A549 (cell line): Measurements from ENCODE around the gene EMD. TPM values are rescaled to one million over a fixed set of nuclear protein-coding genes. Genes with fewer than 3 reads are reported as not detected.

ENCODE experiments used
- ATAC-seq, 2 experiments: fragments of 200-7000 bp in 1 of 2; fragments of >200 bp in 1 of 2; cut with Nextera tagmentation in 1 of 2; cut with Tn5 transposase in 1 of 2; 3 replicates each; pipeline versions ENCODE4 v1.8.0 to v1.9.1; 2018 to 2020; ENCODE audit warnings: mild to moderate bottlenecking in 1 of 2, moderate library complexity in 1 of 2
- CTCF ChIA-PET: fragments of 300-600 bp; sonication (Branson Sonifier 250); formaldehyde crosslinking; extraction: SDS; loops from one replicate; lab custom pipeline; 2021; ENCODE audit warnings: antibody characterized with exemption, inconsistent platforms; lab: Yijun Ruan, JAX
- POLR2A ChIA-PET: fragments of 350-600 bp; formaldehyde crosslinking; extraction: SDS; loops from one replicate; lab custom pipeline; 2021; ENCODE audit warnings: antibody characterized with exemption, inconsistent platforms; lab: Yijun Ruan, JAX
- DNase-seq, 2 experiments: peaks; one replicate each; pipeline versions ENCODE4 v3.0.0 to v3.0.0-alpha.2; 2011 to 2016; ENCODE audit warnings: low read depth in 1 of 2, low spot score in 1 of 2
- FAIRE-seq: peaks from 2 replicates; lab custom pipeline; 2011; peaks lifted over from hg19 to GRCh38; lab: Jason Lieb, UNC
- H3K27ac ChIP-seq, 2 experiments: fragments of >200 bp; sonication (Bioruptor Twin); formaldehyde crosslinking; 3 replicates each; pipeline ENCODE4 v1.5.1; 2016 to 2017
- H3K4me1 ChIP-seq: fragments of >200 bp; sonication (Bioruptor Twin); formaldehyde crosslinking; 3 replicates; pipeline ENCODE4 v1.6.1; 2016
- H3K4me2 ChIP-seq: fragments of >200 bp; sonication (Bioruptor Twin); formaldehyde crosslinking; 3 replicates; pipeline ENCODE4 v1.6.1; 2016
- H3K4me3 ChIP-seq: fragments of >200 bp; sonication (Bioruptor Twin); formaldehyde crosslinking; 3 replicates; pipeline ENCODE4 v1.5.1; 2016
- H3K9me3 ChIP-seq: fragments of >200 bp; sonication (Bioruptor Twin); formaldehyde crosslinking; 3 replicates; pipeline ENCODE4 v1.6.1; 2016
- BHLHE40 ChIP-seq: IDR thresholded peaks from 2 replicates; pipeline ENCODE4 v1.6.1; 2012; ENCODE audit warnings: low read depth, low read length, inconsistent platforms
- CBX8 ChIP-seq: fragments of 200-600 bp; sonication (generic); IDR thresholded peaks from 2 replicates; pipeline ENCODE4 v1.6.1; 2016
- CHD4 ChIP-seq: fragments of 200-600 bp; sonication (generic); IDR thresholded peaks from 2 replicates; pipeline ENCODE4 v1.6.1; 2016; ENCODE audit warnings: antibody characterized with exemption, mild to moderate bottlenecking, borderline replicate concordance
- GATA3 ChIP-seq: IDR thresholded peaks from 2 replicates; pipeline ENCODE4 v1.6.1; 2012; ENCODE audit warnings: borderline replicate concordance
- HEYL ChIP-seq: fragments of 250-450 bp; sonication (Bioruptor Pico); IDR thresholded peaks from 2 replicates; pipeline ENCODE4 v1.8.0; 2021; ENCODE audit warnings: mild to moderate bottlenecking, moderate library complexity
- MAZ ChIP-seq: fragments of 150-350 bp; IDR thresholded peaks from 2 replicates; pipeline ENCODE4 v1.6.1; 2014; ENCODE audit warnings: antibody characterized with exemption, low read depth, low read length, borderline replicate concordance
- MYC ChIP-seq: IDR thresholded peaks from 2 replicates; pipeline ENCODE4 v1.6.1; 2012; ENCODE audit warnings: mild to moderate bottlenecking, inconsistent platforms, low read length, improper control_type of control experiment, borderline replicate concordance
- NFE2L2 ChIP-seq: fragments of 150-350 bp; conservative IDR thresholded peaks from 2 replicates; pipeline ENCODE4 v1.6.1; 2014; ENCODE audit warnings: low read length
- POLR2A ChIP-seq: IDR thresholded peaks from 2 replicates; pipeline ENCODE4 v1.6.1; 2012; ENCODE audit warnings: mild to moderate bottlenecking, low read length
- RARB ChIP-seq: fragments of 250-450 bp; sonication (Bioruptor Pico); IDR thresholded peaks from 2 replicates; pipeline ENCODE4 v1.8.0; 2021; ENCODE audit warnings: mild to moderate bottlenecking, moderate library complexity
- RNF2 ChIP-seq: fragments of 200-600 bp; sonication (generic); IDR thresholded peaks from 2 replicates; pipeline ENCODE4 v1.6.1; 2016; ENCODE audit warnings: low read depth, mild to moderate bottlenecking, antibody characterized with exemption, moderate library complexity, borderline replicate concordance
- SREBF2 ChIP-seq: fragments of 450-650 bp; IDR thresholded peaks from 2 replicates; pipeline ENCODE4 v1.6.1; 2014; ENCODE audit warnings: mild to moderate bottlenecking, moderate library complexity
- TFCP2L1 ChIP-seq: fragments of 250-450 bp; sonication (Bioruptor Pico); IDR thresholded peaks from 2 replicates; pipeline ENCODE4 v1.5.0; 2021; ENCODE audit warnings: mild to moderate bottlenecking
- ZFP36 ChIP-seq: fragments of 450-650 bp; IDR thresholded peaks from 2 replicates; pipeline ENCODE4 v1.6.1; 2014; ENCODE audit warnings: borderline replicate concordance; ENCODE audit not compliant: partially characterized antibody
- WGBS: methylation state at CpG from one replicate; pipeline ENCODE4 v1.1.6; 2017; ENCODE audit errors: missing lambda C conversion rate; 5-methylcytosine and 5-hydroxymethylcytosine counted together
- polyA plus RNA-seq, 4 experiments: library from polyadenylated mRNA; depleted of rRNA in 3 of 4; stranded (reverse); fragments of >200 nt; fragmentation: RNase III in 1 of 4; extraction: RNeasy Plus Mini Kit Qiagen cat#74134 plus additional on column Dnase treatment in 1 of 4; gene quantifications; 2 replicates in 3 of 4; 3 replicates in 1 of 4; pipeline ENCODE4 v1.2.3, GENCODE V29; 2011 to 2017
- TF ChIP-seq, protein P1 (sequence below): fragments of >200 bp; sonication (Bioruptor Twin); formaldehyde crosslinking; IDR thresholded peaks from 2 replicates; pipeline ENCODE4 v1.6.1; 2016
- TF ChIP-seq, protein P2 (sequence below): fragments of 250-450 bp; sonication (Bioruptor Pico); IDR thresholded peaks from 2 replicates; pipeline ENCODE4 v1.5.0; 2020; ENCODE audit warnings: low read depth, mild to moderate bottlenecking, moderate library complexity
- TF ChIP-seq, protein P3 (sequence below): fragments of 250-450 bp; sonication (Bioruptor Pico); IDR thresholded peaks from 2 replicates; pipeline ENCODE4 v1.5.0; 2021; ENCODE audit warnings: mild to moderate bottlenecking, moderate library complexity, borderline replicate concordance
- TF ChIP-seq, protein P4 (sequence below): IDR thresholded peaks from 2 replicates; pipeline ENCODE4 v1.6.1; 2012
- TF ChIP-seq, protein P5 (sequence below): IDR thresholded peaks from 2 replicates; pipeline ENCODE4 v1.6.1; 2012; ENCODE audit warnings: low read depth, borderline replicate concordance
- TF ChIP-seq, protein P6 (sequence below): IDR thresholded peaks from 2 replicates; pipeline ENCODE4 v1.6.1; 2012

EMD gene
- polyA plus RNA-seq, 2 of the 4 experiments (the other 2 are of a cell fraction) = 34.6 to 126 TPM

DNA sequence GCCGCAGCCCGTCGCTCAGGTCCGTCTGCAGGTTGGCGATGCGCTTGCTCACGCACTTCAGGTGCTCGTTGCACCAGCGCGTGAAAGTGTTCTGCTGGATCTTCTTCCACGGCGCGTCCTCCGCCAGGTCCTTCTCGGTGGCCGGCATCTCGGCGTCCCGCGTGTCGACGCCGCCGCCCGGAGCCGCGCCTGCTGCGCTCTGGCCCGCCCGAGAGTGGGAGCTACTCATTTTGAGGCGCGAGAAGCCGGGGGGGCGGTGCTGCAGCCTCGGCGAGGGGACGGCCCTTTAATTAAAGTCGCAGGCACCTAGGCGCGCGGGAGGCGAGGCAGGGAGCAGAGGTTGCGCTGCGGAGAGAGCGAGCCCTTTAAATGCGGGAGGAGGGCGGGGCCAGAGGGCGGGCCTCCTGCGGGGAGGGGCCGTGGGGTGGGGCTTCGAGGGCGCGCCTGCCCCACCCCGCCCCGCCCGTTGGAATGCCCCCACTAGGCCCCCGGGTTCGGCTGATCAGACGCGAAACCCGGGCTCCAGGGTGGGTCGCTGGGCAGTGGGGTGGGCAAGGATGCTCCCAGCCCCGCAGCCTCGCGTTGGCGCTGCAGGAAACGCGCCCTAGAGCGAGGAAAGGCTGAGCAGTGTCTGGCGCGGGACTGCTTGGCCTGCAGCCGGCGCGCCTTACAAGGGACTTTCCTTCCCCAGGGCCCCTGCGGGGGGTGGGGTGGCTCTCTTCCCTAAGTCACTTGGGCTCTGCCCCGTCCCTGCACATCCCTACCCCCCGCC, 7.9 kb upstream of the EMD start (continued):
- TF ChIP-seq TFCP2L1 (CRISPR knock-in tag) (0 out of 2 replicates have a peak, but pooled peaks have one; percentile 33), ZFP36 (no peak), BHLHE40 (no peak), HEYL (CRISPR knock-in tag) (no peak), MYC (no peak), MAZ (peak; percentile 90; the same call in 1 of the 2 replicates), GATA3 (peak; percentile 39; the same call in 1 of the 2 replicates)
- TF ChIP-seq, protein P1, sequence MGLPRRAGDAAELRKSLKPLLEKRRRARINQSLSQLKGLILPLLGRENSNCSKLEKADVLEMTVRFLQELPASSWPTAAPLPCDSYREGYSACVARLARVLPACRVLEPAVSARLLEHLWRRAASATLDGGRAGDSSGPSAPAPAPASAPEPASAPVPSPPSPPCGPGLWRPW = no peak
- TF ChIP-seq, protein P2, sequence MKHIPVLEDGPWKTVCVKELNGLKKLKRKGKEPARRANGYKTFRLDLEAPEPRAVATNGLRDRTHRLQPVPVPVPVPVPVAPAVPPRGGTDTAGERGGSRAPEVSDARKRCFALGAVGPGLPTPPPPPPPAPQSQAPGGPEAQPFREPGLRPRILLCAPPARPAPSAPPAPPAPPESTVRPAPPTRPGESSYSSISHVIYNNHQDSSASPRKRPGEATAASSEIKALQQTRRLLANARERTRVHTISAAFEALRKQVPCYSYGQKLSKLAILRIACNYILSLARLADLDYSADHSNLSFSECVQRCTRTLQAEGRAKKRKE (CRISPR knock-in tag) = no peak
- TF ChIP-seq, protein P3, sequence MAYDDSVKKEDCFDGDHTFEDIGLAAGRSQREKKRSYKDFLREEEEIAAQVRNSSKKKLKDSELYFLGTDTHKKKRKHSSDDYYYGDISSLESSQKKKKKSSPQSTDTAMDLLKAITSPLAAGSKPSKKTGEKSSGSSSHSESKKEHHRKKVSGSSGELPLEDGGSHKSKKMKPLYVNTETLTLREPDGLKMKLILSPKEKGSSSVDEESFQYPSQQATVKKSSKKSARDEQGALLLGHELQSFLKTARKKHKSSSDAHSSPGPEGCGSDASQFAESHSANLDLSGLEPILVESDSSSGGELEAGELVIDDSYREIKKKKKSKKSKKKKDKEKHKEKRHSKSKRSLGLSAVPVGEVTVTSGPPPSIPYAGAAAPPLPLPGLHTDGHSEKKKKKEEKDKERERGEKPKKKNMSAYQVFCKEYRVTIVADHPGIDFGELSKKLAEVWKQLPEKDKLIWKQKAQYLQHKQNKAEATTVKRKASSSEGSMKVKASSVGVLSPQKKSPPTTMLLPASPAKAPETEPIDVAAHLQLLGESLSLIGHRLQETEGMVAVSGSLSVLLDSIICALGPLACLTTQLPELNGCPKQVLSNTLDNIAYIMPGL (CRISPR knock-in tag) = no peak

DNA sequence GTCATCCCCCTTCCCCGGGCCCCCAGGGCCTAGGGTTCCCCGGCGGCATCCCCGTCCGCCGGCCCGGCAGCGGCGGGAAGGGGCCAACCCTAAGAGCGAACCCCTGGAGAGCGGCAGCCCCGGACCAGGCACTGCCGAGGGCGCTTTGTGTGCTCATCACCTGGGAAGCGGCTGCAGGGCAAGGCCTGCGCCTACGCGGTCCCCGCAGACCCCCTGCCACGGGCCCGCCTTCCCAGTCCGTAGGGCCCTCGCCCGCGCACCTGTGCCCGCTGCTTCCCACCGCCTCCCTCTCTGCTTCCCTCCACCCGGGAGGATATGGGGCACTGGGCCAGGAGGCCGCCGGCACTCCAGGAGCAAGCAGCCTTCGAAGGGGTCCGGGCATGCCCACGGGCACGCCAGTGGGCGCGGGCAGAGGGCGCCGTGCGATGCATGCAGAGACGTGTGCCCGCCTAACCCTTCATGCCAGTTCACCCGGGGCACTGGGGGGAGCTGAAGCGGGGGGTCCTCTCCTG, 7.2 kb upstream of the EMD start:
- CTCF ChIA-PET = no interaction called here
- Histone ChIP-seq H3K27ac (peak overlapping the region; percentile 86 to 100), H3K9me3 (no peaks in the 10 kb centered on the region), H3K4me2 (peak overlapping the region; percentile 99), H3K4me1 (peaks cover 39% of the 10 kb centered on the region), H3K4me3 (peak overlapping the region; percentile 98)
- WGBS = 0% methylated on average over 1 of the region's 43 CpGs
- FAIRE-seq (no peak), ATAC-seq (peak; percentile 2 to 7; a peak in 5 of 6 replicates), DNase-seq (no peak)
- POLR2A ChIA-PET = no interaction called here
- TF ChIP-seq RNF2 (peak; percentile 83; the same call in 1 of the 2 replicates), RARB (no peak), CHD4 (no peak)
- TF ChIP-seq, protein P4, sequence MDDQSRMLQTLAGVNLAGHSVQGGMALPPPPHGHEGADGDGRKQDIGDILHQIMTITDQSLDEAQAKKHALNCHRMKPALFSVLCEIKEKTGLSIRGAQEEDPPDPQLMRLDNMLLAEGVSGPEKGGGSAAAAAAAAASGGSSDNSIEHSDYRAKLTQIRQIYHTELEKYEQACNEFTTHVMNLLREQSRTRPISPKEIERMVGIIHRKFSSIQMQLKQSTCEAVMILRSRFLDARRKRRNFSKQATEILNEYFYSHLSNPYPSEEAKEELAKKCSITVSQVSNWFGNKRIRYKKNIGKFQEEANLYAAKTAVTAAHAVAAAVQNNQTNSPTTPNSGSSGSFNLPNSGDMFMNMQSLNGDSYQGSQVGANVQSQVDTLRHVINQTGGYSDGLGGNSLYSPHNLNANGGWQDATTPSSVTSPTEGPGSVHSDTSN = no peak
- TF ChIP-seq, protein P5, sequence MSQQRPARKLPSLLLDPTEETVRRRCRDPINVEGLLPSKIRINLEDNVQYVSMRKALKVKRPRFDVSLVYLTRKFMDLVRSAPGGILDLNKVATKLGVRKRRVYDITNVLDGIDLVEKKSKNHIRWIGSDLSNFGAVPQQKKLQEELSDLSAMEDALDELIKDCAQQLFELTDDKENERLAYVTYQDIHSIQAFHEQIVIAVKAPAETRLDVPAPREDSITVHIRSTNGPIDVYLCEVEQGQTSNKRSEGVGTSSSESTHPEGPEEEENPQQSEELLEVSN = peak; percentile 31; the same call in 1 of the 2 replicates
- TF ChIP-seq, protein P6, sequence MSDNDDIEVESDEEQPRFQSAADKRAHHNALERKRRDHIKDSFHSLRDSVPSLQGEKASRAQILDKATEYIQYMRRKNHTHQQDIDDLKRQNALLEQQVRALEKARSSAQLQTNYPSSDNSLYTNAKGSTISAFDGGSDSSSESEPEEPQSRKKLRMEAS = peak; percentile 50

DNA sequence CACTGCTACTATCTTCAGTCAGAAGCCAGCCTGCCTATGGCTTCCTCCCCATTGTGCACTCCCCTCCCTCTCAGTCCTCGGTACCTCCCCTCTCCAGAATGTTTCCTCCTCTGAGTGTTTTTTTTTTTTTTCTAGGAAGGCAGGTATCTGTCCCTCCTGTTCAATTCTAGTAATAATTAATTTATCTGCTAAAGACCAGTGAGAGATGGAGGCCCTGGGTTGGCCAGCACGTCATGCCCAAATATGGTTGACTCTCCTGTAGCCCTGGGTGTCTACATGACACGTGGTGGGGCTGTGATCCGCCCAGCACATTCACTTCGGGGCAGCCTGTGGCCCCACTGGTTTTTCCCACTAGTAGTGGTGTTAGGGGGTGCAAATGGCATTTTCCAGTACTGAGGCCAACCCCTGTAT, 6.5 kb upstream of the EMD start:
- DNase-seq (peak; percentile 27 to 76), FAIRE-seq (no peak), ATAC-seq (peak in 1 of 2 experiments; percentile 17; a peak in 3 of 6 replicates)
- WGBS = 33% methylated on average over 5 of the region's 5 CpGs
- no peak overlapping the region; the same call in 2 of the 3 replicates for H3K4me3 ChIP-seq
- H3K9me3 ChIP-seq = no peaks in the 10 kb centered on the region
- ChIA-PET POLR2A (interaction anchor here (0.8 to 1.7 kb wide), 4 partner anchors 11 to 154 kb away, joined by 3 to 17 read pairs (median 4); partner anchors contain the start of genes RPL10 and TAFAZZIN), CTCF (interaction anchor here (0.6 to 3.8 kb wide), 30 partner anchors 7 to 393 kb away, joined by 3 to 49 read pairs (median 6); partner anchors contain the start of genes DNASE1L1, FAM3A, IKBKG and RPL10)
- no peak for TF ChIP-seq CBX8
- TF ChIP-seq SREBF2 = no peak
- TF ChIP-seq NFE2L2 = no peak
- TF ChIP-seq, protein P6 = peak; percentile 47
- no peak for TF ChIP-seq RNF2
- TF ChIP-seq POLR2A = no peak
- peak overlapping the region; percentile 86 to 100 for H3K27ac ChIP-seq
- peaks cover 35% of the 10 kb centered on the region for H3K4me1 ChIP-seq
- peak overlapping the region; percentile 99 for H3K4me2 ChIP-seq
